ENCODE measurements around the gene CLUH.

DNA sequence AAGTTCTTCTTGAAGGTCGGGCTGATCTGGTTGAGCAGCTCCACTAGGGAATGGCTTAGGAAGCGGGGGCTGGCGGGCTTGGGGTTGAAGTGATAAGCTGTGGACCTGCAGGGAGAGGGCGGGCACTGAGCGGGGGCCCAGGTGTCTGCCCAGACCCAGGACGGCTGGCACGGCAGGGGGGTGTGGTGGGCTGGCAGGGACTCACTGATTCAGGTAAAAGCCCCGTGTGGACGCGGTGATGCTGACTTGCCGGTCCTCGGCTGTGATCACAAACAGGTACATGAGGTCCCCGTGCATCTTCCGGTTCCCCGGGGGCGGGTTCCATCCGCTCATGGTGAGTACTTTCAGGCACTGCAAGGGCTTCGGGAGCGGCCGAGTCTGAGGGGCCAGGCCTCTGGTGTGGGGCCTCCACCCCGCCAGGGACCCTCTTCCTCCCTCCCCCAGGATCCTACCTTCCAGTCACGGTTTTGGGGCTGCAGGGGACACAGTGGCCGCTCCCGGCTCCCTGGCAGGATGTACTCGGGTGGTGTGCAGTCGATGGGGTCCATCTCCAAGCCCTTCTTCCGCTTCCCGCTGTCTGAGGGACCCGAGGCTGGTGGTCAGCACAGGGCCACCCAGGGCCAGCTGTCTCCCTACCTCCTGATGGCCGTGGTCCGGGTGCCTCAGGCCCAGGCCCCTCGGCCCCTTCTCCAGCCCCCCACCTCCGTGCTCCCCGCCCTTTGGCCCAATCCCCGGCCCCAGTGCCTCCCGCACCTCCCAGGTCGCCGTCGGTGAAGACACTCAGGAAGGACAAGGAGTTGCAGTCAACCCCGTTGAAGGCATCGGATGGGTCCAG, 10.2 kb downstream of the CLUH start:
- no peak for TF ChIP-seq CTCF (optimal IDR thresholded peaks at IDR 0.05 in 1 of 3, IDR thresholded peaks at IDR 0.05 in 1 of 3, conservative IDR thresholded peaks at IDR 0.05 in 1 of 3; ENCODE audit: extremely low read depth in 1 of 3, insufficient read depth in 2 of 3, low read length in 3 of 3)
- no peak for TF ChIP-seq EZH2 (IDR thresholded peaks at IDR 0.05; ENCODE audit: low read length)

Data from keratinocyte (primary cell).